B cell (primary cell): ENCODE measurements around the gene GUCA2A. TPM values are rescaled to one million over a fixed set of nuclear protein-coding genes. Genes with fewer than 3 reads are reported as not detected.

Source experiments
- ATAC-seq: fragments of 200-7000 bp; cut with Tn5 transposase; one replicate; pipeline ENCODE4 v1.10.0; 2021; ENCODE audit warnings: low read depth, mild to moderate bottlenecking, moderate number of reproducible peaks, moderate library complexity
- CTCF ChIA-PET: fragments of 350-600 bp; sonication (Branson Sonifier 250); formaldehyde crosslinking; loops from one replicate; lab custom pipeline; 2021; ENCODE audit warnings: antibody characterized with exemption, inconsistent platforms; lab: Charles Lee
- POLR2A ChIA-PET: fragments of 350-600 bp; sonication (Branson Sonifier 250); formaldehyde crosslinking; loops from one replicate; lab custom pipeline; 2021; ENCODE audit warnings: antibody characterized with exemption; lab: Charles Lee
- DNase-seq: peaks from one replicate; pipeline ENCODE4 v3.0.0; 2013
- H2AFZ ChIP-seq: 2 replicates; pipeline ENCODE4 v1.6.1; 2012; ENCODE audit warnings: mild to moderate bottlenecking, low read depth, low read length; ENCODE audit not compliant: insufficient read depth, poor library complexity, severe bottlenecking
- H3K27ac ChIP-seq, 2 donors: 1 replicate in 1 of 2; 2 replicates in 1 of 2; pipeline ENCODE4 v1.5.1; 2012 to 2013; ENCODE audit warnings: low read length in 2 of 2, mild to moderate bottlenecking in 2 of 2, moderate library complexity in 1 of 2
- H3K27me3 ChIP-seq, 4 experiments: fragments of 200-600 bp in 1 of 4; sonication (generic) in 1 of 4; replicated peaks in 1 of 4; 1 replicate in 2 of 4; 2 replicates in 2 of 4; pipeline versions ENCODE4 v1.6.1 to v1.7.0; 2013 to 2016; ENCODE audit warnings: low read length in 3 of 4, mild to moderate bottlenecking in 2 of 4, mixed read lengths in 1 of 4, moderate library complexity in 1 of 4; ENCODE audit not compliant: insufficient read depth in 4 of 4, control insufficient read depth in 3 of 4; ENCODE audit errors: control extremely low read depth in 1 of 4
- H3K36me3 ChIP-seq, 2 experiments: replicated peaks in 1 of 2; 1 replicate in 1 of 2; 2 replicates in 1 of 2; pipeline versions ENCODE4 v1.6.1 to v1.7.1; 2013; ENCODE audit warnings: low read length in 1 of 2; ENCODE audit not compliant: insufficient read depth in 2 of 2, control insufficient read depth in 1 of 2; ENCODE audit errors: control extremely low read depth in 1 of 2, extremely low read depth in 1 of 2
- H3K4me1 ChIP-seq, 2 donors: fragments of 200-600 bp in 1 of 2; sonication (generic) in 1 of 2; 1 replicate in 1 of 2; 2 replicates in 1 of 2; pipeline versions ENCODE4 v1.5.1 to v1.6.1; 2013 to 2017; ENCODE audit warnings: low read length in 2 of 2; ENCODE audit not compliant: control insufficient read depth in 2 of 2, insufficient read depth in 2 of 2
- H3K4me2 ChIP-seq: replicated peaks from 2 replicates; pipeline ENCODE3; 2012; ENCODE audit warnings: mild to moderate bottlenecking, low read depth, low read length; ENCODE audit not compliant: poor library complexity, severe bottlenecking
- H3K4me3 ChIP-seq, 5 experiments: fragments of 200-600 bp in 1 of 5; sonication (generic) in 1 of 5; 1 replicate in 3 of 5; 2 replicates in 2 of 5; pipeline versions ENCODE4 v1.5.1 to v1.7.0; 2011 to 2016; ENCODE audit warnings: low read length in 4 of 5, mild to moderate bottlenecking in 4 of 5, low read depth in 2 of 5, control low read depth in 1 of 5, moderate library complexity in 1 of 5; ENCODE audit not compliant: insufficient read depth in 1 of 5; ENCODE audit errors: control extremely low read depth in 1 of 5, extremely low read depth in 1 of 5
- H3K79me2 ChIP-seq: fragments of 200-600 bp; sonication (generic); one replicate; pipeline ENCODE4 v1.6.0; 2016; ENCODE audit warnings: low read length; ENCODE audit not compliant: control insufficient read depth, insufficient read depth
- H3K9ac ChIP-seq: fragments of 200-600 bp; sonication (generic); 2 replicates; pipeline ENCODE4 v1.6.1; 2017; ENCODE audit warnings: mild to moderate bottlenecking, low read length, moderate library complexity
- H3K9me3 ChIP-seq, 3 donors: one replicate each; pipeline versions ENCODE4 v1.6.1 to v1.7.1; 2013; ENCODE audit warnings: low read length in 2 of 3; ENCODE audit not compliant: control insufficient read depth in 2 of 3, insufficient read depth in 1 of 3; ENCODE audit errors: control extremely low read depth in 1 of 3
- H4K20me1 ChIP-seq: 2 replicates; pipeline ENCODE4 v1.6.0; 2012; ENCODE audit warnings: mild to moderate bottlenecking, low read length; ENCODE audit not compliant: insufficient read depth, control insufficient read depth, poor library complexity, severe bottlenecking
- H3K27ac Mint-ChIP-seq: one replicate; pipeline ENCODE4 v1.8.0; 2021; ENCODE audit warnings: mixed read lengths
- H3K27me3 Mint-ChIP-seq: one replicate; pipeline ENCODE4 v1.8.0; 2021; ENCODE audit warnings: mixed read lengths
- H3K4me1 Mint-ChIP-seq: one replicate; pipeline ENCODE4 v1.8.0; 2021; ENCODE audit warnings: mixed read lengths
- H3K4me3 Mint-ChIP-seq: one replicate; pipeline ENCODE4 v1.8.0; 2021; ENCODE audit warnings: mixed read lengths
- H3K9me3 Mint-ChIP-seq: one replicate; pipeline ENCODE4 v1.8.0; 2022; ENCODE audit warnings: mixed read lengths; ENCODE audit not compliant: insufficient read depth
- CTCF ChIP-seq: fragments of 200-600 bp; IDR thresholded peaks from one replicate; pipeline ENCODE4 v1.8.0; 2022; ENCODE audit warnings: antibody characterized with exemption, mild to moderate bottlenecking
- EZH2 ChIP-seq: IDR thresholded peaks from 2 replicates; pipeline ENCODE4 v1.6.1; 2012; ENCODE audit warnings: borderline replicate concordance, low read depth, mild to moderate bottlenecking, moderate library complexity, low read length; ENCODE audit not compliant: insufficient read depth, poor library complexity, severe bottlenecking
- WGBS: methylation state at CpG from one replicate; pipeline ENCODE4 v1.1.5; 2013; ENCODE audit warnings: missing lambda C conversion rate; ENCODE audit not compliant: insufficient coverage; 5-methylcytosine and 5-hydroxymethylcytosine counted together
- intact Hi-C: fragments of 100-400 bp; cut with micrococcal nuclease; formaldehyde crosslinking; loops from one replicate; pipeline ENCODE4 v1.10.0; 2022
- polyA plus RNA-seq: library from polyadenylated mRNA; depleted of rRNA; stranded (reverse); fragments of >200 nt; gene quantifications from 2 replicates; pipeline ENCODE4 v1.2.3, GENCODE V29; 2012
- total RNA-seq, 2 donors: library from RNA; stranded (reverse); fragments of 120-200 nt in 1 of 2; gene quantifications; 1 replicate in 1 of 2; 2 replicates in 1 of 2; pipeline versions ENCODE4 v1.2.3 to v1.2.4, GENCODE V29; 2013 to 2022

Gene GUCA2A
- total and polyA plus RNA-seq, 2 donors (not counting 1 experiment from before 2014, with no cell fraction given), result not detected

GRCh38 chr1:42128964-42129363 lies 35.6 kb downstream of the GUCA2A start:
- Mint-ChIP-seq H3K27ac (no peak overlapping the region), H3K27me3 (peaks cover 19% of the 10 kb centered on the region), H3K4me1 (no peaks in the 10 kb centered on the region), H3K4me3 (no peak overlapping the region), H3K9me3 (no peaks in the 10 kb centered on the region)
- no CpG with 5 or more reads among the region's 3 CpGs for WGBS
- ATAC-seq (no peak), DNase-seq (no peak)
- no peak for TF ChIP-seq EZH2
- TF ChIP-seq CTCF, result no peak
- Histone ChIP-seq H3K4me3 (no peak overlapping the region), H3K9me3 (no peaks in the 10 kb centered on the region), H3K4me2 (no peak overlapping the region), H3K4me1 (no peaks in the 10 kb centered on the region), H3K36me3 (no peaks in the 10 kb centered on the region), H4K20me1 (no peaks in the 10 kb centered on the region), H3K27ac (no peak overlapping the region), H3K9ac (no peak overlapping the region), H3K79me2 (no peaks in the 10 kb centered on the region), H2AFZ (no peak overlapping the region), H3K27me3 (peaks cover 0 to 5% (median 1%) of the 10 kb centered on the region in 4 experiments)
- ChIA-PET CTCF (interaction anchor here (0.9 to 1.2 kb wide), 2 partner anchors 10 to 46 kb away, joined by 3 read pairs; no protein-coding TSS in a partner anchor), POLR2A (no interaction called here)
- intact Hi-C loops, result no loop called here

- no peak overlapping the region for H3K9ac ChIP-seq
- Mint-ChIP-seq H3K27ac (no peak overlapping the region), H3K27me3 (peaks cover 23% of the 10 kb centered on the region), H3K4me1 (no peaks in the 10 kb centered on the region), H3K9me3 (no peaks in the 10 kb centered on the region), H3K4me3 (no peak overlapping the region)
- no peaks in the 10 kb centered on the region for H3K9me3 ChIP-seq
- TF ChIP-seq EZH2 (no peak), CTCF (no peak)
- H3K4me3 ChIP-seq, result no peak overlapping the region
- POLR2A ChIA-PET, result no interaction called here
- H2AFZ ChIP-seq, result no peak overlapping the region
- H4K20me1 ChIP-seq, result no peaks in the 10 kb centered on the region
- H3K27me3 ChIP-seq, result peaks cover 0 to 5% (median 1%) of the 10 kb centered on the region in 4 experiments
- WGBS, result 100% methylated on average over 1 of the region's 2 CpGs
- intact Hi-C loops, result no loop called here
- H3K4me1 ChIP-seq, result no peaks in the 10 kb centered on the region
- ATAC-seq (no peak), DNase-seq (no peak)
- no peaks in the 10 kb centered on the region for H3K36me3 ChIP-seq
- H3K27ac ChIP-seq, result no peak overlapping the region
- CTCF ChIA-PET, result interaction anchor here (0.9 to 1.2 kb wide), 2 partner anchors 9 to 46 kb away, joined by 3 read pairs; no protein-coding TSS in a partner anchor
- no peak overlapping the region for H3K4me2 ChIP-seq
- H3K79me2 ChIP-seq, result no peaks in the 10 kb centered on the region
Measured at GRCh38 chr1:42128499-42128898, 36.0 kb downstream of the GUCA2A start.
